CD14-positive monocyte (primary cell): ENCODE data around the gene XDH. TPM values are rescaled to one million over a fixed set of nuclear protein-coding genes. Genes with fewer than 3 reads are reported as not detected.

Experiments used
- DNase-seq, 3 donors: peaks; one replicate each; pipeline ENCODE4 v3.0.0-alpha.2; 2011 to 2022
- H2AFZ ChIP-seq: 2 replicates; pipeline ENCODE4 v1.6.0; 2012; ENCODE audit warnings: mild to moderate bottlenecking, low read depth, low read length, inconsistent platforms; ENCODE audit not compliant: insufficient read depth, poor library complexity, severe bottlenecking
- H3K27ac ChIP-seq, 2 donors: 1 replicate in 1 of 2; 2 replicates in 1 of 2; pipeline ENCODE4 v1.5.1; 2012 to 2013; ENCODE audit warnings: low read length in 2 of 2, control low read depth in 1 of 2, inconsistent platforms in 1 of 2, low read depth in 1 of 2, mild to moderate bottlenecking in 1 of 2
- H3K27me3 ChIP-seq, 2 donors: one replicate each; pipeline versions ENCODE4 v1.6.0 to v1.6.1; 2011 to 2013; ENCODE audit warnings: low read length in 2 of 2; ENCODE audit not compliant: control insufficient read depth in 2 of 2, insufficient read depth in 2 of 2
- H3K36me3 ChIP-seq, 2 donors: replicated peaks in 1 of 2; 1 replicate in 1 of 2; 2 replicates in 1 of 2; pipeline versions ENCODE4 v1.5.1 to v1.6.1; 2012 to 2013; ENCODE audit warnings: low read length in 2 of 2, control low read depth in 1 of 2, inconsistent platforms in 1 of 2, mild to moderate bottlenecking in 1 of 2; ENCODE audit not compliant: insufficient read depth in 2 of 2, control insufficient read depth in 1 of 2
- H3K4me1 ChIP-seq, 2 donors: 1 replicate in 1 of 2; 2 replicates in 1 of 2; pipeline versions ENCODE4 v1.5.1 to v1.6.1; 2012 to 2013; ENCODE audit warnings: low read length in 2 of 2, control low read depth in 1 of 2, inconsistent platforms in 1 of 2, mild to moderate bottlenecking in 1 of 2, moderate library complexity in 1 of 2; ENCODE audit not compliant: insufficient read depth in 2 of 2, control insufficient read depth in 1 of 2
- H3K4me2 ChIP-seq: replicated peaks from 2 replicates; pipeline ENCODE3; 2012; ENCODE audit warnings: low read length, moderate library complexity, mild to moderate bottlenecking; ENCODE audit not compliant: poor library complexity, severe bottlenecking; ENCODE audit errors: extremely low read depth
- H3K4me3 ChIP-seq, 3 experiments: fragments of 200-600 bp in 1 of 3; sonication (generic) in 1 of 3; replicated peaks in 1 of 3; 1 replicate in 2 of 3; 2 replicates in 1 of 3; pipeline ENCODE4 v1.5.1; 2011 to 2013; ENCODE audit warnings: low read length in 3 of 3, mild to moderate bottlenecking in 3 of 3, control low read depth in 2 of 3, low read depth in 2 of 3, inconsistent platforms in 1 of 3, moderate library complexity in 1 of 3
- H3K79me2 ChIP-seq: 2 replicates; pipeline ENCODE4 v1.6.0; 2012; ENCODE audit warnings: mild to moderate bottlenecking, control low read depth, inconsistent platforms, low read length, moderate library complexity; ENCODE audit not compliant: insufficient read depth
- H3K9ac ChIP-seq: 2 replicates; pipeline ENCODE4 v1.6.0; 2017; ENCODE audit warnings: low read length, mild to moderate bottlenecking; ENCODE audit not compliant: insufficient read depth, poor library complexity, severe bottlenecking
- H3K9me3 ChIP-seq, 2 donors: replicated peaks in 1 of 2; 1 replicate in 1 of 2; 2 replicates in 1 of 2; pipeline versions ENCODE4 v1.5.1 to v1.6.1; 2012 to 2013; ENCODE audit warnings: low read length in 2 of 2, control low read depth in 1 of 2; ENCODE audit not compliant: control insufficient read depth in 1 of 2, insufficient read depth in 1 of 2
- H4K20me1 ChIP-seq: 2 replicates; pipeline ENCODE4 v1.6.0; 2012; ENCODE audit warnings: mild to moderate bottlenecking, low read length, control low read depth, moderate library complexity; ENCODE audit not compliant: insufficient read depth
- H3K27ac Mint-ChIP-seq, 7 donors: one replicate each; pipeline ENCODE4 v1.8.0; 2020; ENCODE audit warnings: mild to moderate bottlenecking in 7 of 7, mixed read lengths in 7 of 7, moderate library complexity in 6 of 7, inconsistent platforms in 2 of 7
- H3K27me3 Mint-ChIP-seq, 3 donors: one replicate each; pipeline ENCODE4 v1.8.0; 2021 to 2022; ENCODE audit warnings: low read depth in 3 of 3, mild to moderate bottlenecking in 3 of 3, mixed read lengths in 3 of 3, moderate library complexity in 3 of 3, inconsistent platforms in 1 of 3
- H3K36me3 Mint-ChIP-seq, 2 donors: one replicate each; pipeline ENCODE4 v1.8.0; 2020; ENCODE audit warnings: mixed read lengths in 2 of 2, inconsistent platforms in 1 of 2, mild to moderate bottlenecking in 1 of 2
- H3K4me1 Mint-ChIP-seq: one replicate; pipeline ENCODE4 v1.8.0; 2020; ENCODE audit warnings: mild to moderate bottlenecking, mixed read lengths
- H3K4me3 Mint-ChIP-seq, 2 donors: one replicate each; pipeline ENCODE4 v1.8.0; 2020; ENCODE audit warnings: mild to moderate bottlenecking in 2 of 2, mixed read lengths in 2 of 2, moderate library complexity in 1 of 2
- H3K9me3 Mint-ChIP-seq, 7 donors: one replicate each; pipeline ENCODE4 v1.8.0; 2020 to 2022; ENCODE audit warnings: mixed read lengths in 7 of 7, mild to moderate bottlenecking in 6 of 7, moderate library complexity in 6 of 7, inconsistent platforms in 2 of 7
- CTCF ChIP-seq: fragments of 200-600 bp; IDR thresholded peaks from one replicate; pipeline ENCODE4 v1.8.0; 2022; ENCODE audit warnings: antibody characterized with exemption, mild to moderate bottlenecking
- WGBS: methylation state at CpG from one replicate; pipeline ENCODE4 v1.1.5; 2013; ENCODE audit warnings: missing lambda C conversion rate; ENCODE audit not compliant: insufficient coverage; 5-methylcytosine and 5-hydroxymethylcytosine counted together
- intact Hi-C, 2 donors: fragments of 100-400 bp; cut with micrococcal nuclease; formaldehyde crosslinking; loops; one replicate each; pipeline versions ENCODE4 v1.15.0 to v1.15.1; 2023
- polyA plus RNA-seq, 3 donors: library from polyadenylated mRNA; depleted of rRNA in 1 of 3; unstranded in 2 of 3; stranded (reverse) in 1 of 3; fragments of 300-500 nt in 2 of 3; fragments of >200 nt in 1 of 3; fragmentation: Illumina TruSeq in 2 of 3; gene quantifications; 1 replicate in 2 of 3; 2 replicates in 1 of 3; pipeline ENCODE4 v1.2.3, GENCODE V29; 2012 to 2021

Gene XDH
- polyA plus RNA-seq, 3 donors: not detected

GRCh38 chr2:31334311-31335026, 80.1 kb downstream of the XDH start:
- Histone ChIP-seq H3K27me3 (no peaks in the 10 kb centered on the region), H3K9me3 (no peaks in the 10 kb centered on the region), H2AFZ (no peak overlapping the region), H3K4me2 (no peak overlapping the region), H3K79me2 (no peaks in the 10 kb centered on the region), H4K20me1 (no peaks in the 10 kb centered on the region), H3K9ac (no peak overlapping the region), H3K27ac (no peak overlapping the region), H3K4me1 (no peaks in the 10 kb centered on the region), H3K36me3 (no peaks in the 10 kb centered on the region), H3K4me3 (no peak overlapping the region)
- WGBS: no CpG with 5 or more reads among the region's 5 CpGs
- Mint-ChIP-seq H3K9me3 (peaks cover 0 to 5% (median 0%) of the 10 kb centered on the region in 7 donors), H3K36me3 (no peaks in the 10 kb centered on the region), H3K4me3 (peak overlapping the region in 1 of 2 donors; percentile 6), H3K27me3 (peaks cover 0 to 4% (median 1%) of the 10 kb centered on the region in 3 donors), H3K27ac (peak overlapping the region in 1 of 7 donors; percentile 43), H3K4me1 (no peaks in the 10 kb centered on the region)
- no peak for DNase-seq
- no peak for TF ChIP-seq CTCF
- intact Hi-C loops: loop anchor here (2.0 to 5.0 kb wide), 3 partner anchors 112 to 622 kb away; no protein-coding TSS in a partner anchor

- Histone ChIP-seq H3K9me3 (no peaks in the 10 kb centered on the region), H3K27ac (no peak overlapping the region), H3K36me3 (no peaks in the 10 kb centered on the region), H3K27me3 (no peaks in the 10 kb centered on the region), H4K20me1 (no peaks in the 10 kb centered on the region), H2AFZ (no peak overlapping the region), H3K9ac (no peak overlapping the region), H3K4me2 (no peak overlapping the region), H3K79me2 (no peaks in the 10 kb centered on the region), H3K4me1 (no peaks in the 10 kb centered on the region), H3K4me3 (no peak overlapping the region)
- peak; percentile 96 for TF ChIP-seq CTCF
- peak; percentile 60 to 69 (median 66) for DNase-seq
- peaks cover 0 to 5% (median 0%) of the 10 kb centered on the region in 7 donors for H3K9me3 Mint-ChIP-seq
- H3K27me3 Mint-ChIP-seq: peaks cover 0 to 2% (median 1%) of the 10 kb centered on the region in 3 donors
- H3K4me1 Mint-ChIP-seq: no peaks in the 10 kb centered on the region
- H3K36me3 Mint-ChIP-seq: no peaks in the 10 kb centered on the region
- peak overlapping the region in 1 of 2 donors; percentile 6 for H3K4me3 Mint-ChIP-seq
- no peak overlapping the region for H3K27ac Mint-ChIP-seq
- intact Hi-C loops: loop anchor here (2.0 to 5.0 kb wide), 3 partner anchors 111 to 621 kb away; no protein-coding TSS in a partner anchor
- WGBS: 15% methylated on average over 7 of the region's 8 CpGs
Measured at GRCh38 chr2:31333527-31334183, 80.9 kb downstream of the XDH start.
